Duodenal mucosa (tissue), 2 donors: ENCODE results near the gene PCGF1.
A peak's percentile ranks its signal among the peaks of the same experiment; 100 is the strongest.

Experiments
- H3K27ac ChIP-seq: one replicate; pipeline ENCODE4 v1.7.0; 2013; ENCODE audit warnings: low read depth, low read length
- H3K27me3 ChIP-seq, 2 donors: one replicate each; pipeline ENCODE4 v1.7.0; 2013; ENCODE audit warnings: low read length in 2 of 2, control low read depth in 1 of 2; ENCODE audit not compliant: insufficient read depth in 2 of 2, control insufficient read depth in 1 of 2
- H3K36me3 ChIP-seq, 2 donors: one replicate each; pipeline ENCODE4 v1.7.0; 2013; ENCODE audit warnings: low read length in 2 of 2, control low read depth in 1 of 2; ENCODE audit not compliant: insufficient read depth in 2 of 2, control insufficient read depth in 1 of 2
- H3K4me1 ChIP-seq, 2 donors: one replicate each; pipeline ENCODE4 v1.7.0; 2013; ENCODE audit warnings: low read length in 2 of 2, control low read depth in 1 of 2; ENCODE audit not compliant: insufficient read depth in 2 of 2, control insufficient read depth in 1 of 2
- H3K4me3 ChIP-seq, 2 donors: one replicate each; pipeline ENCODE4 v1.7.0; 2013; ENCODE audit warnings: low read length in 2 of 2, low read depth in 1 of 2
- H3K9ac ChIP-seq, 2 donors: one replicate each; pipeline ENCODE4 v1.7.0; 2013; ENCODE audit warnings: low read length in 2 of 2, low read depth in 1 of 2
- H3K9me3 ChIP-seq, 2 donors: one replicate each; pipeline ENCODE4 v1.7.0; 2013; ENCODE audit warnings: low read length in 2 of 2, control low read depth in 1 of 2; ENCODE audit not compliant: control insufficient read depth in 1 of 2

Gene PCGF1

GRCh38 chr2:74507145-74507925 is at the start of gene PCGF1:
PCGF1 (minus strand) TSS chr2:74507695; CDS start chr2:74507668, 27 bp downstream.
- Histone ChIP-seq H3K4me1 (peaks cover 36 to 38% of the 10 kb centered on the region in 2 donors), H3K9ac (peak within 1 kb of the TSS; percentile 89 to 100), H3K9me3 (no peaks in the 10 kb centered on the region), H3K36me3 (peaks cover 0 to 11% of the 10 kb centered on the region in 2 donors), H3K27me3 (peaks cover 9 to 32% of the 10 kb centered on the region in 2 donors), H3K27ac (peak within 1 kb of the TSS; percentile 100), H3K4me3 (peak within 1 kb of the TSS; percentile 94 to 98)

DNA sequence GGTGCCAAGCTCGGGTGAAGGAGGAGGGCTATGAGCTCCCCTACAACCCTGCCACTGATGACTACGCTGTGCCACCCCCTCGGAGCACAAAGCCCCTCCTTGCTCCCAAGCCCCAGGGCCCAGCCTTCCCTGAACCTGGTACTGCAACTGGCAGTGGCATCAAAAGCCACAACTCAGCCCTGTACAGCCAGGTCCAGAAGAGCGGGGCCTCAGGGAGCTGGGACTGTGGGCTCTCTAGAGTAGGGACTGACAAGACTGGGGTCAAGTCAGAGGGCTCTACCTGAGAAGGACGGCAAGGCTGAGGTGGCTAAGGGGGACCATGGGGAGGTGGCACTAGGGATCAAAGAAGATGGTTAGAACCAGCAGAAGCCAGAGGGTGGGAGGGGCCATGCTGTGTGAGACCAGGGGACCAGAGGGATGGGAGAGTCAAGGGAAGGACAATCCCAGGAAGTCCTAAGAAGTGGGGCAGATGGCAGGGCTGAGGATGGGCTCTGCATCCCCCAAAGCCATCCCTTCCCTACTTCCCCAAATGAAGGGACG is 49.4 kb upstream of the PCGF1 start:
- Histone ChIP-seq H3K4me3 (no peak overlapping the region), H3K27me3 (no peaks in the 10 kb centered on the region), H3K36me3 (peaks cover 4 to 7% of the 10 kb centered on the region in 2 donors), H3K27ac (no peak overlapping the region), H3K9ac (no peak overlapping the region), H3K4me1 (peaks cover 20 to 26% of the 10 kb centered on the region in 2 donors), H3K9me3 (no peaks in the 10 kb centered on the region)

DNA sequence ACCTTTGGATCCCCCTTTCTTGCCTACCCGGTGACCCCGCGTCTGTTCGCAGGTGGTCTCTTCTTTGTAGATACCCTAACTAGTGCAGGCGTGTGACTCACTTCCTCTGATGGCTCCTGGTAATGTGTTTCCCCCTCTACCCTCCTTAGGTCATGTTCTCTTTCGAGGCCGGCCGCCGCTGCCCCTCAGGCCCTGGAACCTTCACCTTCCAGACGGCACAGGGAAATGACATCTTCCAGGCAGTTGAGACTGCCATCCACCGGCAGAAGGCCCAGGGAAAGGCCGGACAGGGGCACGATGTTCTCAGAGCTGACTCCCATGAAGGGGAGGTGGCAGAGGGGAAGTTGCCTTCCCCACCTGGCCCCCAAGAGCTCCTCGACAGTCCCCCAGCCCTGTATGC is 48.7 kb upstream of the PCGF1 start:
- H3K9me3 ChIP-seq, result no peaks in the 10 kb centered on the region
- H3K27ac ChIP-seq, result no peak overlapping the region
- peaks cover 20 to 26% of the 10 kb centered on the region in 2 donors for H3K4me1 ChIP-seq
- no peak overlapping the region for H3K9ac ChIP-seq
- H3K4me3 ChIP-seq, result peak overlapping the region in 1 of 2 donors; percentile 94
- H3K27me3 ChIP-seq, result no peaks in the 10 kb centered on the region
- peaks cover 4 to 7% of the 10 kb centered on the region in 2 donors for H3K36me3 ChIP-seq

GRCh38 chr2:74555610-74556103 is 48.2 kb upstream of the PCGF1 start:
- Histone ChIP-seq H3K4me3 (peak overlapping the region; percentile 94 to 97), H3K4me1 (peaks cover 20 to 26% of the 10 kb centered on the region in 2 donors), H3K27ac (no peak overlapping the region), H3K9me3 (no peaks in the 10 kb centered on the region), H3K9ac (peak overlapping the region; percentile 77 to 96), H3K36me3 (peaks cover 4 to 7% of the 10 kb centered on the region in 2 donors), H3K27me3 (no peaks in the 10 kb centered on the region)

GRCh38 chr2:74554820-74555531 is 47.5 kb upstream of the PCGF1 start:
- H3K9ac ChIP-seq, result peak overlapping the region; percentile 77 to 96
- no peaks in the 10 kb centered on the region for H3K9me3 ChIP-seq
- peak overlapping the region; percentile 94 to 97 for H3K4me3 ChIP-seq
- H3K4me1 ChIP-seq, result peaks cover 20 to 29% of the 10 kb centered on the region in 2 donors
- no peak overlapping the region for H3K27ac ChIP-seq
- peaks cover 4 to 7% of the 10 kb centered on the region in 2 donors for H3K36me3 ChIP-seq
- peaks cover 0 to 1% of the 10 kb centered on the region in 2 donors for H3K27me3 ChIP-seq

GRCh38 chr2:74553892-74554819 is 46.7 kb upstream of the PCGF1 start, which contains the start of the genes DOK1 and LOXL3:
DOK1 (plus strand) TSS chr2:74554720; CDS start chr2:74554755, 35 bp downstream.
LOXL3 (minus strand) TSS chr2:74553942; CDS start chr2:74552634, 1,308 bp downstream.
- Histone ChIP-seq H3K4me3 (peak within 1 kb of the TSS; percentile 94 to 97), H3K27me3 (peaks cover 4 to 8% of the 10 kb centered on the region in 2 donors), H3K36me3 (peaks cover 4 to 7% of the 10 kb centered on the region in 2 donors), H3K9ac (peak within 1 kb of the TSS; percentile 77 to 96), H3K27ac (peak within 1 kb of the TSS; percentile 24), H3K9me3 (no peaks in the 10 kb centered on the region), H3K4me1 (peaks cover 24 to 36% of the 10 kb centered on the region in 2 donors)

DNA sequence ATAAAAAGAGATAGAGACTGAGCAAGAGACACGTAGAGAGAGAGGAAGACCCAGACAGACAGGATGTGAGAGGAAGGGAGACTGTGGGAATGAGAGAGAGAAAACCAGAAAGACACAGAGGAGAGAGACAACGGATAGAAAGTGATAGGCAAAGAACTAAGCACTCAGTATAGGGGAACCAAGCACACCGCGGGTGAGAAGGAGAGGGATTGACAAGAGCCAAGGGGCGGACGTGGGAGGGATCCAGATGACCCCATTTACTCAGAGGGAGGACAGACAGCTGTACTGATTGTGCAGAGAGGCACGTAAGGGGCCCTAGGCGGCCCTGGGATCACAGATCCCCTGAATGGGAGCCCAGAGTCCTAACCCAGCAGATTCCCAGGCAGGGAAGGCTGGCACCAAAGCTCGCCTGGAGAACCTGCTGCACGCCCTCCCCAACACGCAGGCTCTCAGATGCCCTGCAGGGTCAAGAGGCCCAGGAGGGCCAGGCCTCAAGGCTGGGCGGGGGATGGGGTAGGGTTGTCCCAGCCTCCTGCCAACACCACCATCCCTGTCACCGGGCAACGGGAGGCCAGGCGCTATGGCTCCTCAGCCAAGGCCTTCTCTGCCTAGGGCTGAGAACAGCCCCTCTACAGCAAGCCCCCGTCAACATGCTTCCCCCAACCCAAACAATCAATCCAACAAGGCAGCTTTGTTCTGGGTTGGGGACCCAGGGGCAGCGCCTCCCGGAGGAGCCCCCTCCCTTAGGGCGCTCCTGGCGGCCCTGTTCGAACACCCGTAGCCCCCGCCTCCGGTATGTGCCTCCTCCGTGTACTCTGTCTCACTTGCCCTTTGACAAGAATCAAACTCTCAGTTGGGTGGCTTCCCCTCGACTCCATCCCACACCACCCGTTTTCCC is 45.7 kb upstream of the PCGF1 start:
- no peak overlapping the region for H3K27ac ChIP-seq
- peaks cover 19 to 38% of the 10 kb centered on the region in 2 donors for H3K4me1 ChIP-seq
- peak overlapping the region; percentile 94 to 97 for H3K4me3 ChIP-seq
- no peaks in the 10 kb centered on the region for H3K9me3 ChIP-seq
- H3K27me3 ChIP-seq, result peaks cover 4 to 8% of the 10 kb centered on the region in 2 donors
- H3K36me3 ChIP-seq, result peaks cover 4 to 7% of the 10 kb centered on the region in 2 donors
- H3K9ac ChIP-seq, result peak overlapping the region in 1 of 2 donors; percentile 27

GRCh38 chr2:74551942-74552913 is 44.7 kb upstream of the PCGF1 start:
- peaks cover 4 to 7% of the 10 kb centered on the region in 2 donors for H3K36me3 ChIP-seq
- peaks cover 4 to 8% of the 10 kb centered on the region in 2 donors for H3K27me3 ChIP-seq
- H3K27ac ChIP-seq, result no peak overlapping the region
- H3K9me3 ChIP-seq, result no peaks in the 10 kb centered on the region
- H3K4me1 ChIP-seq, result peaks cover 17 to 38% of the 10 kb centered on the region in 2 donors
- H3K9ac ChIP-seq, result no peak overlapping the region
- H3K4me3 ChIP-seq, result no peak overlapping the region
